Measurements from ENCODE around the gene PHACTR1. TPM values are rescaled to one million over a fixed set of nuclear protein-coding genes. Genes with fewer than 3 reads are reported as not detected.

The PHACTR1 gene
- total RNA-seq, 1 experiment from 2014 or later, result 15.5 TPM

DNA sequence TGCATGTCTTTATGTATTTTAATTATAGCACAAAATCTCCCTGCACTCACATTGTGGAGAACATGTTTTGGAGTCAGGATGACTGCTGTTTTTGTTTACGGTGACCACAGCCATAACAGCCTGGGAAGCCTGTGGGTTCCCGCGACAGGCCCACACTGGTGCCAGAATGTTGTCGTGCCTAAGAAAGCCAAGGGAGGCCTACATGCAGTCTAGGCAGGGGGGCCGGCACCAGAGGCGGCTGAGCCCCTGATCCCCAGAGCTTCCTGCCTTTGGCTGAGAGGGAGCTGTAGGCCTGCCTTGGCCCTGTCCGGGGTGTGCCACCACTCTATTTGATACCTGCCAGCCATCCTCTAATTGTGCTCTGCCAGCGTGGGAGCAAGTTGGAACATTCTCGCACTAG, 565.1 kb downstream of the PHACTR1 start:
- TF ChIP-seq, protein P1, sequence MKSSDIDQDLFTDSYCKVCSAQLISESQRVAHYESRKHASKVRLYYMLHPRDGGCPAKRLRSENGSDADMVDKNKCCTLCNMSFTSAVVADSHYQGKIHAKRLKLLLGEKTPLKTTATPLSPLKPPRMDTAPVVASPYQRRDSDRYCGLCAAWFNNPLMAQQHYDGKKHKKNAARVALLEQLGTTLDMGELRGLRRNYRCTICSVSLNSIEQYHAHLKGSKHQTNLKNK (CRISPR knock-in tag; IDR thresholded peaks at IDR 0.05), result no peak
- TF ChIP-seq, protein P2, sequence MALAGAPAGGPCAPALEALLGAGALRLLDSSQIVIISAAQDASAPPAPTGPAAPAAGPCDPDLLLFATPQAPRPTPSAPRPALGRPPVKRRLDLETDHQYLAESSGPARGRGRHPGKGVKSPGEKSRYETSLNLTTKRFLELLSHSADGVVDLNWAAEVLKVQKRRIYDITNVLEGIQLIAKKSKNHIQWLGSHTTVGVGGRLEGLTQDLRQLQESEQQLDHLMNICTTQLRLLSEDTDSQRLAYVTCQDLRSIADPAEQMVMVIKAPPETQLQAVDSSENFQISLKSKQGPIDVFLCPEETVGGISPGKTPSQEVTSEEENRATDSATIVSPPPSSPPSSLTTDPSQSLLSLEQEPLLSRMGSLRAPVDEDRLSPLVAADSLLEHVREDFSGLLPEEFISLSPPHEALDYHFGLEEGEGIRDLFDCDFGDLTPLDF (CRISPR knock-in tag; IDR thresholded peaks at IDR 0.05), result no peak
- TF ChIP-seq, protein P3, sequence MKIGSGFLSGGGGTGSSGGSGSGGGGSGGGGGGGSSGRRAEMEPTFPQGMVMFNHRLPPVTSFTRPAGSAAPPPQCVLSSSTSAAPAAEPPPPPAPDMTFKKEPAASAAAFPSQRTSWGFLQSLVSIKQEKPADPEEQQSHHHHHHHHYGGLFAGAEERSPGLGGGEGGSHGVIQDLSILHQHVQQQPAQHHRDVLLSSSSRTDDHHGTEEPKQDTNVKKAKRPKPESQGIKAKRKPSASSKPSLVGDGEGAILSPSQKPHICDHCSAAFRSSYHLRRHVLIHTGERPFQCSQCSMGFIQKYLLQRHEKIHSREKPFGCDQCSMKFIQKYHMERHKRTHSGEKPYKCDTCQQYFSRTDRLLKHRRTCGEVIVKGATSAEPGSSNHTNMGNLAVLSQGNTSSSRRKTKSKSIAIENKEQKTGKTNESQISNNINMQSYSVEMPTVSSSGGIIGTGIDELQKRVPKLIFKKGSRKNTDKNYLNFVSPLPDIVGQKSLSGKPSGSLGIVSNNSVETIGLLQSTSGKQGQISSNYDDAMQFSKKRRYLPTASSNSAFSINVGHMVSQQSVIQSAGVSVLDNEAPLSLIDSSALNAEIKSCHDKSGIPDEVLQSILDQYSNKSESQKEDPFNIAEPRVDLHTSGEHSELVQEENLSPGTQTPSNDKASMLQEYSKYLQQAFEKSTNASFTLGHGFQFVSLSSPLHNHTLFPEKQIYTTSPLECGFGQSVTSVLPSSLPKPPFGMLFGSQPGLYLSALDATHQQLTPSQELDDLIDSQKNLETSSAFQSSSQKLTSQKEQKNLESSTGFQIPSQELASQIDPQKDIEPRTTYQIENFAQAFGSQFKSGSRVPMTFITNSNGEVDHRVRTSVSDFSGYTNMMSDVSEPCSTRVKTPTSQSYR (CRISPR knock-in tag; IDR thresholded peaks at IDR 0.05), result no peak
- no peak for TF ChIP-seq TEAD1 (CRISPR knock-in tag; IDR thresholded peaks at IDR 0.05)
- no peak for TF ChIP-seq CBFB (CRISPR knock-in tag; IDR thresholded peaks at IDR 0.05; ENCODE audit: low read depth)
- no peak for TF ChIP-seq RORB (CRISPR knock-in tag; IDR thresholded peaks at IDR 0.05)
- no peak for TF ChIP-seq NFE2L1 (CRISPR knock-in tag; IDR thresholded peaks at IDR 0.05)
- no peak for TF ChIP-seq IRF2 (CRISPR knock-in tag; IDR thresholded peaks at IDR 0.05; ENCODE audit: borderline replicate concordance, low read depth)
- TF ChIP-seq ZNF232 (CRISPR knock-in tag; IDR thresholded peaks at IDR 0.05), result no peak
- TF ChIP-seq TCF7 (CRISPR knock-in tag; IDR thresholded peaks at IDR 0.05; ENCODE audit: low read depth), result no peak
- TF ChIP-seq ZNF423 (CRISPR knock-in tag; IDR thresholded peaks at IDR 0.05), result no peak
- TF ChIP-seq FOXP4 (CRISPR knock-in tag; IDR thresholded peaks at IDR 0.05), result no peak
- no peak for TF ChIP-seq MYBL2 (CRISPR knock-in tag; IDR thresholded peaks at IDR 0.05)
- TF ChIP-seq E2F4 (CRISPR knock-in tag; IDR thresholded peaks at IDR 0.05; ENCODE audit: borderline replicate concordance, low read depth), result no peak
- no peak for TF ChIP-seq SMAD4 (CRISPR knock-in tag; IDR thresholded peaks at IDR 0.05)
- no peak for TF ChIP-seq SP1 (CRISPR knock-in tag; conservative IDR thresholded peaks at IDR 0.05)
- DNase-seq (ENCODE audit: low spot score) (no peak), ATAC-seq (no peak)
- H3K4me3 Mint-ChIP-seq, result no peak overlapping the region
- ChIA-PET CTCF (no interaction called here), POLR2A (no interaction called here)
- no peaks in the 10 kb centered on the region for H3K27me3 Mint-ChIP-seq (ENCODE audit: low read depth)
- peaks cover 13% of the 10 kb centered on the region for H3K36me3 Mint-ChIP-seq
- H3K4me1 Mint-ChIP-seq, result peaks cover 15% of the 10 kb centered on the region
- H3K9me3 Mint-ChIP-seq, result peaks cover 4% of the 10 kb centered on the region
- H3K27ac Mint-ChIP-seq, result no peak overlapping the region

DNA sequence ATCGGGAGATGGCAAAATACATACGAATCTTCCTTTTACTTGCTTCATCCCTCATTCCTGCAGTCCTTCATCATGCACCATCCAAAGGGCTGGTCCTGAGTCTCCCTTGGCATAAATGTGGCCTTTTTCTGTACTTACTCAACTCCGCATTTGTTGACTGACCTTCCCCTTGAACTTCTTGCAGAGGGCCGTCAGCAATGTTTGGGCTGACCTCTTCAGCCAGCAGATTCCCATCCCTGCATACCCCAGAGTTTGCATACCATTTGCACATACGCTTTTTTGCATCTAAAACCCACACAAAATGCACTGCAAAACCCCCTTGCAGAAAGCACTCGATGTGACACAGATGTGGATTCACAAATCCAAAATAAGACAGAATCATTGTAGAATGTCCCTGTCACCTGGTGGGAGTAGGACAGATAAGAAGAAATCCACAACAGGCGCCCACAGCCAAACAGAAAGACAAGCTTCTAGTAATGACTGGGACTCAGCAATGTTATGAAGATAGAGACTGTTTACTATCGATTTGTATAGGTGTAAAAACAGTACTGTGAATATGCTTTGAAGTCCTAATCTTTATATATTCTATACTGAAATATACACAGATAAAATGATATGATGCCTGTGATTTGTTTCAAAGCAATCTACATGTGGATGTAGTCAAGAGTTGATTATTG, 566.0 kb downstream of the PHACTR1 start:
- Mint-ChIP-seq H3K27ac (0 out of 2 replicates have a peak overlapping the region, but pooled peaks have one; percentile 68), H3K4me1 (peaks cover 15% of the 10 kb centered on the region), H3K9me3 (peaks cover 13% of the 10 kb centered on the region), H3K36me3 (peaks cover 21% of the 10 kb centered on the region), H3K4me3 (no peak overlapping the region), H3K27me3 (ENCODE audit: low read depth) (no peaks in the 10 kb centered on the region)
- no peak for DNase-seq (ENCODE audit: low spot score)
- ChIA-PET POLR2A (interaction anchor here (0.6 kb wide), 1 partner anchor 235 kb away, joined by 6 read pairs; no protein-coding TSS in a partner anchor), CTCF (interaction anchor here (1.0 kb wide), 1 partner anchor 87 kb away, joined by 5 read pairs; no protein-coding TSS in a partner anchor)
- ATAC-seq, result no peak
- TF ChIP-seq ATF2 (CRISPR knock-in tag; IDR thresholded peaks at IDR 0.05; ENCODE audit: borderline replicate concordance, low read depth) (no peak), JAZF1 (CRISPR knock-in tag; IDR thresholded peaks at IDR 0.05) (no peak), NFYB (CRISPR knock-in tag; conservative IDR thresholded peaks at IDR 0.05; ENCODE audit: low read depth) (no peak), CREB1 (CRISPR knock-in tag; IDR thresholded peaks at IDR 0.05) (no peak), ETV6 (CRISPR knock-in tag; IDR thresholded peaks at IDR 0.05) (no peak), ZBTB21 (CRISPR knock-in tag; IDR thresholded peaks at IDR 0.05; ENCODE audit: borderline replicate concordance) (no peak)
- TF ChIP-seq, protein P4, sequence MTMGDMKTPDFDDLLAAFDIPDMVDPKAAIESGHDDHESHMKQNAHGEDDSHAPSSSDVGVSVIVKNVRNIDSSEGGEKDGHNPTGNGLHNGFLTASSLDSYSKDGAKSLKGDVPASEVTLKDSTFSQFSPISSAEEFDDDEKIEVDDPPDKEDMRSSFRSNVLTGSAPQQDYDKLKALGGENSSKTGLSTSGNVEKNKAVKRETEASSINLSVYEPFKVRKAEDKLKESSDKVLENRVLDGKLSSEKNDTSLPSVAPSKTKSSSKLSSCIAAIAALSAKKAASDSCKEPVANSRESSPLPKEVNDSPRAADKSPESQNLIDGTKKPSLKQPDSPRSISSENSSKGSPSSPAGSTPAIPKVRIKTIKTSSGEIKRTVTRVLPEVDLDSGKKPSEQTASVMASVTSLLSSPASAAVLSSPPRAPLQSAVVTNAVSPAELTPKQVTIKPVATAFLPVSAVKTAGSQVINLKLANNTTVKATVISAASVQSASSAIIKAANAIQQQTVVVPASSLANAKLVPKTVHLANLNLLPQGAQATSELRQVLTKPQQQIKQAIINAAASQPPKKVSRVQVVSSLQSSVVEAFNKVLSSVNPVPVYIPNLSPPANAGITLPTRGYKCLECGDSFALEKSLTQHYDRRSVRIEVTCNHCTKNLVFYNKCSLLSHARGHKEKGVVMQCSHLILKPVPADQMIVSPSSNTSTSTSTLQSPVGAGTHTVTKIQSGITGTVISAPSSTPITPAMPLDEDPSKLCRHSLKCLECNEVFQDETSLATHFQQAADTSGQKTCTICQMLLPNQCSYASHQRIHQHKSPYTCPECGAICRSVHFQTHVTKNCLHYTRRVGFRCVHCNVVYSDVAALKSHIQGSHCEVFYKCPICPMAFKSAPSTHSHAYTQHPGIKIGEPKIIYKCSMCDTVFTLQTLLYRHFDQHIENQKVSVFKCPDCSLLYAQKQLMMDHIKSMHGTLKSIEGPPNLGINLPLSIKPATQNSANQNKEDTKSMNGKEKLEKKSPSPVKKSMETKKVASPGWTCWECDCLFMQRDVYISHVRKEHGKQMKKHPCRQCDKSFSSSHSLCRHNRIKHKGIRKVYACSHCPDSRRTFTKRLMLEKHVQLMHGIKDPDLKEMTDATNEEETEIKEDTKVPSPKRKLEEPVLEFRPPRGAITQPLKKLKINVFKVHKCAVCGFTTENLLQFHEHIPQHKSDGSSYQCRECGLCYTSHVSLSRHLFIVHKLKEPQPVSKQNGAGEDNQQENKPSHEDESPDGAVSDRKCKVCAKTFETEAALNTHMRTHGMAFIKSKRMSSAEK (CRISPR knock-in tag; IDR thresholded peaks at IDR 0.05; ENCODE audit: borderline replicate concordance), result no peak

Measured in WTC11 (cell line).